DMS 273 (cell line): ENCODE data around the gene IL17B.
A peak's percentile ranks its signal among the peaks of the same experiment; 100 is the strongest.
"Not testable (repeated sequence)": the region's sequence is repeated elsewhere in the genome, so short reads cannot be mapped to it uniquely, and the experiment has no call there.

ENCODE experiments used
- DNase-seq: peaks from one replicate; lab custom pipeline; 2025; ENCODE audit not compliant: unreplicated experiment; lab: John Stamatoyannopoulos, UW

The IL17B gene

GRCh38 chr5:149403923-149404745 is 25.0 kb upstream of the IL17B start:
- DNase-seq: no peak

DNA sequence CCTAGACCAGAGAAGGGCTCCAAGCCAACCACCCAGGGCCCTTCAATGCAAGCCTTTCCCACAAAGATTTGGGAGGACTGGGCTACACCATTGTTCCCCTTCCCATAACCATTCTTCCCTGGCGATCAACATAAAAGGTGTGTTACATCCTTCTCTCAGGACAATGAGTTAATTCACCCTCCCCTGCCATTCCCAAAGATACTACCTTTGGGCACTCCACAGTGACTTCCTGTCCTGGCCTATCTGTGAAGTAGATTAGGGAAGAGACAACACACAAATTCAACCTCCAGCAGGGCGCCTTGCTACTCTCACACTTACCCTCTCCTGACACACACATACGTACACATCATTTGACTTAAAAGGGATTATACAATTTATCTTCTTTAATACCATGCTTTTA is 23.2 kb upstream of the IL17B start:
- DNase-seq: no peak

- no peak for DNase-seq
Measured at GRCh38 chr5:149401051-149401450, 22.0 kb upstream of the IL17B start.

DNA sequence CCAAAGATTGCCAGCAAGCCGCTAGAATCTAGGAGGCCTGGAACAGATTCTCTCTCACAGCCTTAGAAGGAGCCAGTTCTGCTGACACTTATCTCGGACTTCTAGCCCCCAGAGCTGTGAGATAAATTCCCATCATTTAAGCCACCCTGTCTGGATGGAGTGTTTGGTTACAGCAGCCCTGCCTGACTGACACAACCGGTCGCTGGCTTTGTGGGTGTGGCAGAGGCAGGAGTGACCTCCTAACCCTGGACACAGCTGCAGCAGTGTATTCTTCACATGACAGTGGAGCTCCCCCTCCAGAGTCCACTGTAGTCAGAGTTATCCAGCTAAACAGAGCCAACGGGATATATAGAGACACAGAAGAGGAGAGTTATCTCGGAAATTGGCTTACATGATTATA is 21.2 kb upstream of the IL17B start:
- no peak for DNase-seq

GRCh38 chr5:149399775-149400174 is 20.7 kb upstream of the IL17B start:
- DNase-seq: no peak

GRCh38 chr5:149398747-149399266 is 19.7 kb upstream of the IL17B start:
- DNase-seq: not testable (repeated sequence)

DNA sequence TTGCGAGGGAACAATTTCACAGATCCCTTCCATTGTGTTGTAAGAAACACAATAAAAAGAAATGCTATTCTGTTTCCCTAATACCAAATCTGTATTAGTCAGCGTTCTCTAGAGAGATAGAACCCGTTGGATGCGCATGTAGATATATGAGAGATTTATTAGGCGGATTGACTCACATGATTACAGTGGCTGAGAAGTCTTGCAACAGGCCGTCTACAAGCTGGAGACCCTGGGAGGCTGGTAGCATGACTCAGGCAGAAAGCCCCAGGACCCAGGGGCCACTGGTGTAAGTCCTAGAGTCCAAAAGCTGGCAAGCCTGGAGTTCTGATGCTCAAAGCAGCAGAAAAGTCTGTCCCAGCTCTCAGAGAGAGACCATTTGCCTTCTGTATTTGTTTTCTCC is 18.4 kb upstream of the IL17B start:
- DNase-seq: no peak

DNA sequence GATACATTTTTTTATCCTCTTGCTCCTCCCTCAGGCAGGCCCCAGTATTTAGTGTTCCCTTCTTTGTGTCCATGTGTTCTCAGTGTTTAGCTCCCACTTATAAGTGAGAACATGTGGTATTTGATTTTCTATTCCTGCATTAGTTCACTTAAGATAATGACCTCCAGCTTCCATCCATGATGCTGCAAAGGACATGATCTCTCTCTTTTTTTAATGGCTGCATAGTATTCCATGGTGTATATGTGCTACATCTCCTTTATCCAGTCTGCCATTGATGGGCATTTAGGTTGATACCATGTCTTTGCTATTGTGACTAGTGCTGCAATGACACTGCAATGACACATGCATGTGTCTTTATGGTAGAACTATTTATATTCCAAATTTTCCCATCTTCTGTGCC is 15.9 kb upstream of the IL17B start:
- not testable (repeated sequence) for DNase-seq

DNA sequence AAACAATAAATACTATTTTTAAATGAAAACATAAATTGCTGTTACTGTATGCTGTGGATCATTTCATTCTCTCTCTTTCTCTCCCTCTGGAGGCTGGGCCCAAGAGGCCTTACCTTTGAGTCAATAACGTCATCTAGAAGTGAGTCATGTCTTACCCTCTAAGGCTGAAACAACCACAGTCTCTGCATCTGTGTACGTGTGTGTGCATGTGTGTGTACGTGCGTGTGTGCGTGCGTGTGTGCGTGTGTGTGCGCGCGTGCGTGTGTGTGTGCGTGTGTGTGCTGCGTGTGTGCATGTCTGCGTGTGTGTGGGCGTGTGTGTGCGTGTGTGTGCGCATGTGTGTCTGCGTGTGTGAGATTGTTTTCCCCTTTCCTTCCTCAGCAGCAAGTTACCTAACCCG is 13.6 kb upstream of the IL17B start:
- no peak for DNase-seq

DNA sequence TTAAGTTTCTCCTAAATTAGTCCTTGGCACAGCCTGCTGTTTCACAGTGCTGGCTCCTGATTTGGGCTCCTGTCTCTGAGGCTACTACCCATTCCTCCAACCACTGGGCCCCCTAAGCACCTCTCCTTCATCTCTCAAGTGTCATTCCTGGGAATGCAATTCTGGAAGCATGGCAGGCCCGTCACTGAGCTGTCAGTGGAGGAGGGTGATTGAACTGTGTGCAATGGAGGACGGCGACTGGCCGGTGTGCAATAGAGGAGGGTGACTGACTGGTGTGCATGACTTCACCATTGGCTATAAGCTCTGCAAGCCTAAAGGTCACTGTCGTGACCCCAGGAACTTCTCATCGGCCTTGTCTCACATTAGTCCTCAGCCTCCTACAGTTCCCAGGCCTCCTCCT is 12.4 kb upstream of the IL17B start:
- DNase-seq: no peak

DNA sequence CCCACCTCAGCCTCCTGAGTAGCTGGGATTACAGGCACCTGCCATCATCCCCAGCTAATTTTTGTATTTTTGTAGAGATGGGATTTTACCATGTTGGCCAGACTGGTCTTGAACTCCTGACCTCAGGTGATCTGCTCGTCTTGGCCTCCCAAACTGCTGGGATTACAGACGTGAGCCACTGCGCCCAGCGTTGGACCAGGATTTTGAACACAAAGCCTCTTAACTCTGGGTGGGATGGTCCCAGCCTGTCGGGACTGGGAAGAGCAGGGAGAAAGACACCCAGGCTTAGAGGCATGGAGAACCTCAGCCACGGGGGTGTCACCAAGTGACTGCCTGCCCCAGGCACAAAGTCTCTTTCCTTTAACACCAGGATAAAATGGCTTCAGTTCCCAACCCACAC is 12.0 kb upstream of the IL17B start:
- DNase-seq: not testable (repeated sequence)

GRCh38 chr5:149389552-149390495 is 10.7 kb upstream of the IL17B start:
- peak; percentile 46 for DNase-seq

GRCh38 chr5:149388498-149389190 is 9.6 kb upstream of the IL17B start:
- DNase-seq: no peak

DNA sequence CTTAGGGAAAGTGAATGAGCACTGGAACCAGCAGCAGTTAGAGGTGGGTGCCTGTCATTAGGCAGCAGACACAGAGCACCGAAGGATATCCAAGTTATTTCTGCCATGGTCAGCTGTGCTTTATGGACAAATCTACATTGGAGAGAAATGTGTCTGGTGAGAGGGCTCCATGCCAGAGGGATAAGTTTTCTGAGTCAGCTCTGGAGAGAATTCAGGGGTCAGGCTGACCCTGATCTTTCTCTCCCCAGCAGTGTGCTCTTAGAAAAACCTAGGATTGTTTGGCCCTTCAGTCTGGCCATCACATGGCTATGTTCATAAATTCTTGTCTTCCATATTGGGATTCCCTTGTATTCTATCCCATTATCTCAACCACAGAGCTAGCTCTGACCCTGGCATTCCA is 8.9 kb upstream of the IL17B start:
- DNase-seq: no peak

- no peak for DNase-seq
Measured at GRCh38 chr5:149387081-149387631, 8.1 kb upstream of the IL17B start.

DNA sequence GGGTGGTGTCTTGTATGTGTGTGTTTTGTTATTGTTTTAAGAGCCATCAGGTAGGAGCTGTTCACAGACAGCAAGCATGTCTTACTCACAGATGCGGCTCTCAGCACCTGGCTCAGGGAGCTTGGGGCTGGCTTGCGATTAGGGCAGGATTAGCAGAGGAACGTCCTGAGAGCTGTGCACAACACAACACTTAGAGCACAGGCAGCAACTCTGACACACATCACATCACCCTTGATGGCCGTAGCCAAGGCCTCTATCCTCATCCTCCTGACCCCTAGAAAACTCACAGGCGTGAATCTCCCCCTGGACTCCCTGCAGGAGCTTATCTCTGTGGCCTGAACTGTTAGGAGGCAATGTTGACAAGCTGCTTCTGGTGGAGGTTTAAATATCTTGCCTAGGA is 7.1 kb upstream of the IL17B start:
- no peak for DNase-seq

- no peak for DNase-seq
Measured at GRCh38 chr5:149383399-149383798, 4.3 kb upstream of the IL17B start.

DNA sequence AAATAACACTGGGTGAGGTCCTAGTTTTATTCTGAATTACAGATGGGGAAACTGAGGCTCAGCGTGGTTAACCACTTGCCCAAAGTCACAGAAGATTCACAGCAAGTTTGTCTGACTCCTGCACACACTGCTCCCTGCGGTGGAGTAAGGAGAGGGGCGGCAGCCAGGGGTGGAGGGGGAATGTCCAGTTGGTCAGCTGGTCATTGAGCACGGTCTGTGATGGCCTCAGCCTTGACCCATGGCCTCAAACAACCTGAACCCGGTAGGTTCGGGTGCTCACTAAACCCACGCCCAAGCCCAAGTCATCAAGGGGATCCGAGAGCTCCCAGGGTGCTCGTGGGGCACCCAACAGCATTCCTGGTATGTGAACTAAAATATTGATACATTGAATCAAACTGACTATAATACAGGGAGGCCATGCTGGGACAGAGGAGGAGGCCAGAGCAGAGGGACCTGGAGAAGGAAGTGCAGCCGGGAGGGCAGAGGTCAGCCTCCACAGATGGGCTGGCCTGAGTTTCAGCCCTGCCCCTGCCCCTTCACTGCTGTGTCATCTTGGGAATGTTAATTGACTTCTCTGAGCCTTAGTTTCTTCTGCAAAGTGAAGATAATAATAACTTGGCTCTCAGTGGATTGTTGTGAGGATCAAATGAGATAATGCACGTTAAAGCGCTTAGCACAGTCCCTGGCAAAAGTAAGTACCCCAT is 3.6 kb upstream of the IL17B start:
- DNase-seq: no peak

- DNase-seq: peak; percentile 84
Measured at GRCh38 chr5:149381986-149382338, 2.9 kb upstream of the IL17B start.

DNA sequence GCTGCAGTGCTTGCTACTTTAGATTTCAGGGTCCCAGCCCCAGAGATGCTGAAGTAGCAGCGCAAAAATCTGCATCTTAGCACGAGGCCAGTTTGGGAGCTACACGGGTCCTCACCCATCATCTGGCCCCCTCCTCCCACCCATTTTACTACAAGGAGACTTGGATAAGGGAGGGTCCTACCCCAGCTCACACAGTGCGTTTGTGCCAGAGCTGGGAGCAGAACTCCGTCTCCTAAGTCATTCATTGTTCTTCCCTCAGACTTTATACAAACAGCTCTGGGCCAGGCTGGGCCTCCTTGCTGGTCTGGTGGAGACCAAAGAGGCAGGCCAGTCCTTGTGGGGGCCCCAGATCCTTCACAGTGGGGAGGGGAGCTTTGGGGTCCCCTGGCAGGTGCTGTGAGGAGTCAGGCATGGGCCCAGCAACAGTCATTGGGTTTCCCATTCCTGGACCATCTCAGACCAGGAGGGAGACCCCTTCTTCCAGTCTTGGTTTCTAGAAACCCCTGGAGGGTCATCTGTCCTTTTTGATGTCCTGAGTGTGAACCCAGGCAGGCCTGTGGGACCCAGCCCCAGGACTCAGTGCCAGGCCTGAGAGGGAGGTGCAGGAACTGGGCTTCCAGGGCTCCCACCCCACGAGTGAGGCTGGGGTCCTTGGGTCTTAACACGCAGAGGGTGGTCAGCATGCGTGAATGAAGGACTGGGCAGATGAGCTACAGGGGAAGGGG is 2.3 kb upstream of the IL17B start:
- DNase-seq: no peak
